Neural progenitor cell (in vitro differentiated cells): ENCODE measurements around the gene EFNA3. TPM values are rescaled to one million over a fixed set of nuclear protein-coding genes. Genes with fewer than 3 reads are reported as not detected.

Experiments
- DNase-seq: peaks from one replicate; pipeline ENCODE4 v3.0.0-alpha.2; 2016; ENCODE audit warnings: low spot score
- H2AFZ ChIP-seq: fragments of 200-600 bp; sonication (generic); replicated peaks from 2 replicates; pipeline ENCODE4 v1.6.1; 2016; ENCODE audit warnings: antibody characterized with exemption
- H3F3A ChIP-seq: fragments of 200-600 bp; sonication (generic); 2 replicates; pipeline ENCODE4 v1.6.1; 2016; ENCODE audit warnings: antibody characterized with exemption, low read depth
- H3K27ac ChIP-seq: fragments of 200-600 bp; sonication (generic); 2 replicates; pipeline ENCODE4 v1.5.1; 2016; ENCODE audit warnings: mild to moderate bottlenecking
- H3K27me3 ChIP-seq: fragments of 200-600 bp; sonication (generic); 2 replicates; pipeline ENCODE4 v1.6.1; 2016; ENCODE audit warnings: mild to moderate bottlenecking, moderate library complexity
- H3K36me3 ChIP-seq: fragments of 200-600 bp; sonication (generic); 2 replicates; pipeline ENCODE4 v1.5.1; 2016
- H3K4me1 ChIP-seq: fragments of 200-600 bp; sonication (generic); 2 replicates; pipeline ENCODE4 v1.6.1; 2016; ENCODE audit warnings: mixed run types
- H3K4me2 ChIP-seq: fragments of 200-600 bp; sonication (generic); 2 replicates; pipeline ENCODE4 v1.6.1; 2016
- H3K4me3 ChIP-seq: fragments of 200-600 bp; sonication (generic); 2 replicates; pipeline ENCODE4 v1.5.1; 2016
- H3K79me2 ChIP-seq: fragments of 200-600 bp; sonication (generic); 2 replicates; pipeline ENCODE4 v1.6.1; 2016; ENCODE audit warnings: low read depth
- H3K9ac ChIP-seq: fragments of 200-600 bp; sonication (generic); 2 replicates; pipeline ENCODE4 v1.6.1; 2016
- H3K9me3 ChIP-seq: fragments of 200-600 bp; sonication (generic); 2 replicates; pipeline ENCODE4 v1.5.1; 2016; ENCODE audit warnings: low read depth
- H4K20me1 ChIP-seq: fragments of 200-600 bp; sonication (generic); 2 replicates; pipeline ENCODE4 v1.6.1; 2016; ENCODE audit warnings: low read depth
- H3K27ac Mint-ChIP-seq: 3 replicates; pipeline ENCODE4 v1.8.0; 2021; ENCODE audit warnings: mixed read lengths
- H3K27me3 Mint-ChIP-seq: 2 replicates; pipeline ENCODE4 v1.8.0; 2022; ENCODE audit warnings: low read depth, mild to moderate bottlenecking, inconsistent platforms, moderate library complexity, mixed read lengths; ENCODE audit not compliant: insufficient read depth
- H3K36me3 Mint-ChIP-seq: 3 replicates; pipeline ENCODE4 v1.8.0; 2021; ENCODE audit warnings: mixed read lengths
- H3K4me1 Mint-ChIP-seq: 3 replicates; pipeline ENCODE4 v1.8.0; 2021; ENCODE audit warnings: mixed read lengths
- H3K4me3 Mint-ChIP-seq: 3 replicates; pipeline ENCODE4 v1.8.0; 2021; ENCODE audit warnings: mild to moderate bottlenecking, moderate library complexity, mixed read lengths
- H3K9me3 Mint-ChIP-seq: 3 replicates; pipeline ENCODE4 v1.8.0; 2020; ENCODE audit warnings: mixed read lengths
- CTCF ChIP-seq: fragments of 200-600 bp; sonication (generic); IDR thresholded peaks from 2 replicates; pipeline ENCODE4 v1.5.1; 2017; ENCODE audit warnings: antibody characterized with exemption, mild to moderate bottlenecking
- EZH2 ChIP-seq: fragments of 200-600 bp; sonication (generic); IDR thresholded peaks from 2 replicates; pipeline ENCODE4 v1.6.1; 2017; ENCODE audit warnings: antibody characterized with exemption, mild to moderate bottlenecking, moderate library complexity
- EZH2phosphoT487 ChIP-seq: fragments of 200-600 bp; sonication (generic); IDR thresholded peaks from 2 replicates; pipeline ENCODE4 v1.6.1; 2017; ENCODE audit warnings: antibody characterized with exemption
- total RNA-seq: library from RNA; depleted of rRNA; stranded (reverse); fragments of >200 nt; gene quantifications from 2 replicates; pipeline ENCODE4 v1.2.3, GENCODE V29; 2015; ENCODE audit warnings: low replicate concordance

Gene EFNA3
- total RNA-seq, 1 donor from 2014 or later: 4.0 TPM

- Histone ChIP-seq H3K4me3 (no peak overlapping the region), H3K4me2 (no peak overlapping the region), H3K9ac (no peak overlapping the region), H3K27ac (no peak overlapping the region), H3K4me1 (no peaks in the 10 kb centered on the region), H3F3A (no peaks in the 10 kb centered on the region), H3K9me3 (no peaks in the 10 kb centered on the region), H3K79me2 (no peaks in the 10 kb centered on the region), H3K27me3 (peaks cover 14% of the 10 kb centered on the region), H3K36me3 (no peaks in the 10 kb centered on the region), H4K20me1 (no peaks in the 10 kb centered on the region), H2AFZ (no peak overlapping the region)
- no peak for DNase-seq
- TF ChIP-seq EZH2phosphoT487 (no peak), CTCF (no peak), EZH2 (no peak)
- H3K36me3 Mint-ChIP-seq: no peaks in the 10 kb centered on the region
- H3K9me3 Mint-ChIP-seq: no peaks in the 10 kb centered on the region
- H3K27ac Mint-ChIP-seq: no peak overlapping the region
- H3K27me3 Mint-ChIP-seq: peaks cover 9% of the 10 kb centered on the region
- no peak overlapping the region for H3K4me3 Mint-ChIP-seq
- H3K4me1 Mint-ChIP-seq: peaks cover 4% of the 10 kb centered on the region
These were observed 24.7 kb downstream of the EFNA3 start for GRCh38 chr1:155103325-155103724.

- Histone ChIP-seq H3K27ac (no peak overlapping the region), H3K79me2 (no peaks in the 10 kb centered on the region), H3K4me3 (no peak overlapping the region), H3F3A (no peaks in the 10 kb centered on the region), H3K27me3 (peaks cover 15% of the 10 kb centered on the region), H4K20me1 (no peaks in the 10 kb centered on the region), H3K4me2 (no peak overlapping the region), H3K9me3 (no peaks in the 10 kb centered on the region), H3K36me3 (no peaks in the 10 kb centered on the region), H3K9ac (no peak overlapping the region), H3K4me1 (no peaks in the 10 kb centered on the region), H2AFZ (no peak overlapping the region)
- Mint-ChIP-seq H3K36me3 (no peaks in the 10 kb centered on the region), H3K9me3 (no peaks in the 10 kb centered on the region), H3K4me1 (peaks cover 4% of the 10 kb centered on the region), H3K27me3 (peaks cover 8% of the 10 kb centered on the region), H3K4me3 (no peak overlapping the region), H3K27ac (no peak overlapping the region)
- TF ChIP-seq EZH2: no peak
- no peak for TF ChIP-seq EZH2phosphoT487
- no peak for TF ChIP-seq CTCF
- DNase-seq: no peak
These were observed 26.2 kb downstream of the EFNA3 start for GRCh38 chr1:155104605-155105534.

- Mint-ChIP-seq H3K4me3 (no peak overlapping the region), H3K36me3 (no peaks in the 10 kb centered on the region), H3K27me3 (peaks cover 7% of the 10 kb centered on the region), H3K27ac (no peak overlapping the region), H3K9me3 (no peaks in the 10 kb centered on the region), H3K4me1 (peaks cover 4% of the 10 kb centered on the region)
- Histone ChIP-seq H2AFZ (peak overlapping the region; percentile 42), H4K20me1 (no peaks in the 10 kb centered on the region), H3K36me3 (no peaks in the 10 kb centered on the region), H3K27ac (no peak overlapping the region), H3K79me2 (no peaks in the 10 kb centered on the region), H3K4me1 (no peaks in the 10 kb centered on the region), H3K27me3 (peaks cover 15% of the 10 kb centered on the region), H3F3A (no peaks in the 10 kb centered on the region), H3K9me3 (no peaks in the 10 kb centered on the region), H3K9ac (no peak overlapping the region), H3K4me2 (no peak overlapping the region), H3K4me3 (no peak overlapping the region)
- no peak for DNase-seq
- TF ChIP-seq EZH2phosphoT487 (no peak), EZH2 (no peak), CTCF (no peak)
These were observed 27.0 kb downstream of the EFNA3 start for GRCh38 chr1:155105604-155106011.
